ENCODE results near the gene SYNDIG1. TPM values are rescaled to one million over a fixed set of nuclear protein-coding genes. Genes with fewer than 3 reads are reported as not detected.

The SYNDIG1 gene
- total and polyA plus RNA-seq, 2 of the 4 experiments (the other 2 are of a cell fraction): not detected

DNA sequence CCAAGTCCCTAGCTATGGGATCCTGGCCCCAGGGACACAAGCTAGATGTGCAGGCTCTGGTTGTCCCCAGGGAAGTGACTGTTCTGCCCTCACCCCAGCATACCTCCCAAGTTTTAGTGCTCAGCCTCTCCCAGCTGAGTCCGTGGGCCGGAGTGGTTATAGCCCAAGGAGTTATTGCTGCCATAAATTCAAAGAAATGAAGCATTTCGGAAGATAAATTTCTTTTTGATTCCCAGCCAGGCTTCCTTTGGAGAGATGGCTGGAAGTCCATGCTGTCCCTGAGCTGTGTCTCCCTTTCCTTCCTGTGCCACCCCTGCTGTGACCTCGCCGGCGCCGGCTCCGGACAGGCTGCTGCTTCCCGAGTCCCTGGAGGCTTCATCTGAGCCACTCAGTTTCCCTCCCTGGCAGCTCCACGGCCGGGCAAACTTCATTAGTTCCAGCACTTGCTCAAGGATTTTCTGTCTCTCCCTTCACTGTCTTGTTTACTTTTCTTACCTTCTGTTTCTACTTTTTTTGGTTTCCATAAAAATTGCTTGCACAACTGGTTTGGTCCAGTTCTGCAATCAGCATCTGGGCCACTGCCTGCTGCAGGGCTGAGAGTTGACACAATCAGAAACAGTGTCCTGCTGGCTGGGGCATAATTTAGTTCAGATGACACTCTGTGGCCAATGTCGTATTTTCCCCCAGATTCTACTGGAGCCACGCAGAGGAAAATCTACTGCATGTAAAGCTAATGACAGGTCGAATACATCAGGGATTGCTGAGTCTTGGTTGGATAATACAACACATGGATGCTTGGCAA lies 225.5 kb downstream of the SYNDIG1 start:
- Histone ChIP-seq H4K5ac (ENCODE audit: low read depth, low read length) (no peak overlapping the region), H3K4me3 (ENCODE audit: insufficient read depth, low read depth, low read length) (no peak overlapping the region), H2BK5ac (ENCODE audit: low read depth, low read length, poor library complexity, severe bottlenecking) (no peak overlapping the region), H3K23ac (ENCODE audit: low read depth, low read length) (no peak overlapping the region), H3K27me3 (ENCODE audit: control insufficient read depth, insufficient read depth, low read length) (peaks cover 43% of the 10 kb centered on the region), H3K4me1 (ENCODE audit: control insufficient read depth, insufficient read depth, low read length) (no peaks in the 10 kb centered on the region), H2AFZ (replicated peaks; ENCODE audit: low read length, poor library complexity) (no peak overlapping the region), H3K18ac (ENCODE audit: low read depth, low read length) (no peak overlapping the region), H3K56ac (ENCODE audit: extremely low read depth, insufficient read depth, low read length) (no peak overlapping the region), H3K9me1 (ENCODE audit: insufficient read depth, low read length) (no peaks in the 10 kb centered on the region), H2AK9ac (replicated peaks; ENCODE audit: low read depth, low read length, poor library complexity) (no peak overlapping the region), H3K4me2 (ENCODE audit: low read depth, low read length) (no peak overlapping the region), H4K8ac (ENCODE audit: low read depth in 2 of 2, low read length in 2 of 2) (no peak overlapping the region), H2BK15ac (ENCODE audit: low read depth, low read length) (no peak overlapping the region), H4K91ac (ENCODE audit: insufficient read depth, low read depth, low read length) (no peak overlapping the region), H3K36me3 (ENCODE audit: control insufficient read depth, insufficient read depth, low read length) (no peaks in the 10 kb centered on the region), H3K9ac (ENCODE audit: low read depth, low read length) (no peak overlapping the region), H3K79me1 (ENCODE audit: low read depth in 1 of 2, low read length in 2 of 2) (no peaks in the 10 kb centered on the region), H3K27ac (ENCODE audit: insufficient read depth, low read length) (no peak overlapping the region), H3K9me3 (ENCODE audit: control insufficient read depth, insufficient read depth, low read length) (no peaks in the 10 kb centered on the region), H2BK20ac (ENCODE audit: low read depth, low read length) (no peak overlapping the region), H2AK5ac (ENCODE audit: low read depth, low read length) (no peak overlapping the region), H3K14ac (replicated peaks; ENCODE audit: low read depth, low read length) (no peak overlapping the region), H4K20me1 (ENCODE audit: insufficient read depth, low read length) (no peaks in the 10 kb centered on the region), H3K4ac (ENCODE audit: low read depth, low read length) (no peak overlapping the region), H2BK120ac (ENCODE audit: low read depth, low read length) (no peak overlapping the region)
- ATAC-seq (ENCODE audit: low read depth) (no peak), DNase-seq (no peak)
- WGBS, 2 experiments (ENCODE audit: extremely low coverage in 2 of 2, insufficient read length in 1 of 2): 39% methylated on average over 7 of the region's 14 CpGs; no CpG with 5 or more reads in 1 of the 2 experiments
- TF ChIP-seq CEBPB (IDR thresholded peaks at IDR 0.05; ENCODE audit: low read depth, low read length): no peak
- ChIA-PET POLR2A (ENCODE audit: unreplicated experiment) (no interaction called here), CTCF (no interaction called here)
- in situ Hi-C loops (cut with MboI; ENCODE audit: low sequenced_read_pairs): no loop called here
- intact Hi-C loops (cut with micrococcal nuclease): no loop called here
- no TSS peak for BruUV-seq (replicated peaks)
- dilution Hi-C loops (cut with HindIII; ENCODE audit: low sequenced_read_pairs, unreplicated experiment): no loop called here

Data from IMR-90 (cell line).